GM21825 (cell line): ENCODE results near the gene ATPAF2.
A peak's percentile ranks its signal among the peaks of the same experiment; 100 is the strongest.

ENCODE experiments used
- ATAC-seq: cut with Tn5 transposase; IDR thresholded peaks from one replicate; pipeline ENCODE4 v1.9.1; 2021; ENCODE audit warnings: mild to moderate bottlenecking, moderate library complexity; ENCODE audit not compliant: unreplicated experiment

Gene ATPAF2

DNA sequence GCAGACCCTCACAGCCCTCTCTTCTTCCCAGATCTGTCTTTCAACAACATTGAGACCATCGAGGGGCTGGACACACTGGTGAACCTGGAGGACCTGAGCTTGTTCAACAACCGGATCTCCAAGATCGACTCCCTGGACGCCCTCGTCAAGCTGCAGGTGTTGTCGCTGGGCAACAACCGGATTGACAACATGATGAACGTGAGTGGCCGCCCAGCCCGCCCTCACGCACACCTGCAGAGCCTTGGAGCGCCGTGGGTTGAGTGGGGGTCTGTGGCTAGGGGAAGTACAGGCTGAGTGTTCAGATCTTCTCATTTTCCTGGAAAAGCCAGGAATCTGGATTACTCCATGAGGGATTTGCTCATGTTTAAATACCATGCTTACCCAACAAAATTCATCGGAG lies 51.1 kb downstream of the ATPAF2 start:
- ATAC-seq = no peak

DNA sequence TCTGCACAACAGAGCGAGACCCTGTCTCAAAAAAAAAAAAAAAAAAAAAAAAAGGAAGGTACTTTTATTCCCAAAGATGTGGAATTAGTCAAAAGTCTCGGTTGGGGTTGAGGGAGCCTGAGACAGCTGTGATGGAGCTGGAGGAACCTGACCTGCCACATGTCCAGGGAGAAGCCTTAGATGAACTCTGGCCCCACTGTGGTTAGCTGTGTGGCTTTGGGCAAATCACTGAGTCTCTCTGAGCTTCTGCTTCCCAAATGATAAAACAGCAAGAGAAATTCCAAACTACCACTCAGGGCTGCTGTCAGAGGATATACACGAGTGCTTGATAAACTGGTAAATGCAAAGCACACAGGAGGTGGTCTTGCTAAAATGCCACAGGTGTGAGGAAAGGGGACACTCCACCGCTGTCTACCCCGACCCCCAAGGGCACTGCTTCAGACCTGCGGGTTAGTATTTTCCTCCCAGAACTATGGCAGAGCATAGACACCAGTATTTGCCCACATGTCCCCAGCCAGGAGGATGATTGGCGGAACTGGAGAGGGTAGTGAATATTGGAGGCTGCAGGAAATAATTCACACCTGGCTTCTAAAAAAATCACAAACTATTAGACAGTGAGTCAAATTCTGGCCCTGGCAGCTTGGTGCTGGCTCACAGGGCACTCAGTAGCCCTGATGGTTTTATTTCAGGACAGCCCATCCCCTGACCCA lies 51.6 kb downstream of the ATPAF2 start:
- no peak for ATAC-seq

DNA sequence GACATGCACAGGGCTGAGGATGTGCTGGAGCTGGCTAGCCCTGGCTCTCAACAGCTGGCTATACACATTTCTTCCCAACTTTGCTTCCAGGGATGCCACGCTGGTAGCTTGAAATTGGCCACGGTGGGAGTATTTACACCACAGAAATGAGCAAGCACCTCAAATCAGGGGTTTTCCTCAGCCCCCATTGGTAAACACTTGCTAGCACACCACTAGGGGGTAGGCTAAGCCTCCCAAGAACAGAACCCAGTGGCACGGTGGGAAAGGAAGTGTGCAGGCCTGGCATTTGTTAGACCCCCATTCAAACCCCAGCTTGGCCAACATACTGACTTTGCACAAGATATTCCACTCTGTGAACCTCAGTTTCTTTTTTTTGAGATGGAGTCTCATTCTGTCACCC lies 53.4 kb downstream of the ATPAF2 start:
- no peak for ATAC-seq

DNA sequence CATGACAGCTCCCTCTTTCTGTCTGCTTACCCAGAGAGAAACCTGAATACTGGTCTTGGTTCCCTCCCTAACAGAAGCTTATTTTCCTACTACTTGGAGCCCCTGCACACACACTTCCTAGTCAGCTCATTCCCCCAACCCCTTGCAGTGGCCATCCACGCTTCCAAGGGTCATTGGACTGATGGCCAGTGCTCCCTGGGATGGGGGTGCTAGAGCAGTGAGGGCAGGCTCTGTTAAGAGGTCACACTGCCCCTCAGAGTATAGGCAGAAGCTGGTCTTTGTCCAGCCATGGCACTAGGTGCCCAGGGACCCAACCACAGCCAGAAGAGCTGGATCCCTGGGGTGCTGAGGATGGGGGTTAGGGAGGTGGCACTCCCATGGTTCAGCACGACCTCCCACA lies 53.8 kb downstream of the ATPAF2 start:
- ATAC-seq = no peak

DNA sequence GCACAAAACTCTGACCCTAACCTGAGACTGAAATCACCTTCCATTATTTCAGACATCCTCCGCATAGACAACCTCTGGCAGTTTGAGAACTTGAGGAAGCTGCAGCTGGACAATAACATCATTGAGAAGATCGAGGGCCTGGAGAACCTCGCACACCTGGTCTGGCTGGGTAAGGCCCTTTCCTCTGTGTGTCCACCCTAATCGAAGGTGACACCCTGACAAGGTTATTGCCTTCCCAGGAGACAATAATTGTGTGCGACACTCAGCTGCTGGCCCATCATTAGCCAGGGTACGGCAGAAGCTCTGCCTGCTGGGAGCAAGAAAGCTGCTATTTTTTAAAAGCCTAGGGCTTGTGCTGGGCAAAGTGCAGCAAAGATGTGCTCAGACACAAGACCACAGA lies 55.2 kb downstream of the ATPAF2 start:
- ATAC-seq = no peak

DNA sequence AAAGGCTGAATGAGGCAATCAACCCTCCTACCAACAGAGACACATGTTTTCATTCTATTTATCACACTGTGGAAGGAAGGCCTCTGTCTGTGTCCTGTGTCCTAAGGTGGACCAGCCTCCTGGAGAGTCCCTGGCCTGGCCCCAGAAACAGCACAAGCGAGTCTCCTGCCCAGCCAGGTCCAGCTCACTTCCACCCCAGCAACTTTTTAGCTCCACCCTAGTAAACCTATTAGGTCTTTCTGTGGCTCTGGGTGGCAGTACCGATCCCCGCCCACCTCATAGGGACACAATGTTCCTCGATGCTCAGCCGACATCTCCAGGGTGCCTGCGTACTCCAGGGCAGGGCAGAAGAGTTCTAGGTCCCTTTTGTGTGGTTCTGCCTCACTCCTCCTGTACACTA lies 55.6 kb downstream of the ATPAF2 start:
- no peak for ATAC-seq

DNA sequence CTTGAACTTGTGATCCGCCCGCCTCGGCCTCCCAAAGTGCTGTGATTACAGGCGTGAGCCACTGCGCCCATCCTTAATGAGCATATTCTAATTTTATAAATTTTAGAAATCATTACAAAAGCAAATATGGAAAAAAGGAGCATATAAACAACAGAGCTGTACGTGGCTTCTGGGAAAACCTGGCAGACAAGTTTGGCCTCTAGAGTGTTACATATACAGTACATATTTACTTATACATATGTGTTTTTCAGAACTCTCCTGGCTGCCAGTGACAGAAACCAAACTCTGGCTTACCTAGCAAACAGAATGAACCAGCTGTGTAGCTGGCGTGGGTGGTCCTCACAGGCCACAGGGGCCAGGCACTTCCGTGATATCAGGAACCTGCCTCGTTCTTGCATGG lies 56.2 kb downstream of the ATPAF2 start:
- ATAC-seq = no peak

DNA sequence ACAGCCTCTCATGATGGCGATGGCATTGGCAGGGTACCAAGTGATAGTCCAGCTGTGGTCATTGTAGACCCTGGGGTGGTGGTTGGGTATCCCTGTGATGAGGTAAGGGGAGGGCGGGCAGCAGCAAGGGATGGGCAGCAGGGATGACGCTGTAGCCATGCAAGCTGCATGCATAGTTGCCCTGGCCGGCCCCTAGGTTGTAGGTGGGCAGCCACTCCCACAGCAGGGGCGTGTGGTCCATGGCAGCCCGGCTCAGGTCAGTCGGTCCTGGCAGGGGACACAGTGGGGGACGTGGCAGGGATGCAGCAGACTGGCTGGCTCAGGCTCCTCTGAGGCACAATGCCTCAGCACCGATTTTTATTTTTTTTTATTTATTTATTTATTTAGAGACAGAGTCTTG lies 57.6 kb downstream of the ATPAF2 start:
- ATAC-seq = no peak

DNA sequence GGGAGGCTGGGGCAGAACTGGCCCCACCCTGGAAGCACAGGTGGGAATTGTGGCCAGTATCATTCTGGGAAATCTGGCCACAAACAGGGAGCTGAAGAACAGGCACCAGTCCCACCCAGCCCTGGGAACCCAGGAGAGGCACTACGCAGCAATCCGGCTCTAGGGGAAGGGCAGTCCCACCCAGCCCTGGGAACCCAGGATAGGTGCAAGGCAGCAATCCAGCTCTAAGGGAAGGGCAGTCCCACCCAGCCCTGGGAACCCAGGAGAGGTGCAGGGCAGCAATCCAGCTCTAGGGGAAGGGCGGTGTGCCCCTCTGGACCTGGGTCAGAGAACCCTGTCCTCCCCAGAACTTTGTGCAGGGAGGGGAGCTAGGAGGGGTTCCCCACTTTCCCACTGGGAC lies 59.2 kb downstream of the ATPAF2 start:
- no peak for ATAC-seq

DNA sequence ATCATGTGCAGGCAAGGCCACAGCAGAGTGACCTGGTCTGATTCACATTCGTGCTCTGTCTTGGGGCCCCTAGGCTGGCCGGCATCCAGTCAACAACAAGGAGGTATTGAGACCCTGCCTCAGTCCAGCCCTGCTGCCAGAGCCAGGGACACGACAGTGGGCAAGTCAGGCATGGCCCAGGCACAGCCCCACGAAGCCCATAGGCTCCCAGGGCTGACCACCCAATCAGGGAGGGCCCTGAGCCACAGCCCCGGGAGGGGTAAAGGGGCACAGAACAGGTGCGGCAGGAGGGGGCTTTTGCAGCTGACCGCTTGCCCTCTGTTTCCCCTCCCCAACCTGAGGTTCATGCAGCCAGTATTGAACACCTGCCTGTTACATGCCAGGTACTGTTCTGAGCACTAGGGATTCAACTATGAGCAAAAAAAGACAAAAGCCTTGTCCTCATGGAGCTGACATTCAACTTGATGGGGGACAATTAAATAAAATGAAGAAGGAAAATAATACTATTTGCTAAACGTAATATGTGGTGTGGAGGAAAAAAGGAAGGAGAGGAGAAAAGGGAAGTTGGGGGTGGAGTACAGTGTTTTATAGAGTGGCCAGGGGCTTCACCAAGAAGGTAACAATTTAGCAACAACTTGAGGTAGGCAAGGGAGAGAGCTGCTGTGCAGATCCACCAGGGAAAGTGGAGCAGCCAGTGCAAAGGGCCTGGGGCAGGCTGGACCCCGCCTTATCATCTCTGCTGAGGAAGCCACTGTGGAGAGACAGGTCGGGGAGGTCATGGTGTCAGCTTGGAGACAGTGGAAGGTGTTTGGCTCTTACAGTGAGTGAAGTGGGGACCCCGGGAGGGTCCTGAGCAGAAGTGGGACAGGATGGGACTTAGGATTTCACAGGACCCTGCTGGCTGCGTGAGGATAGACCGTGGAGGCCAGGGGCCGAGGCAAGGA lies 60.2 kb downstream of the ATPAF2 start:
- ATAC-seq = no peak

DNA sequence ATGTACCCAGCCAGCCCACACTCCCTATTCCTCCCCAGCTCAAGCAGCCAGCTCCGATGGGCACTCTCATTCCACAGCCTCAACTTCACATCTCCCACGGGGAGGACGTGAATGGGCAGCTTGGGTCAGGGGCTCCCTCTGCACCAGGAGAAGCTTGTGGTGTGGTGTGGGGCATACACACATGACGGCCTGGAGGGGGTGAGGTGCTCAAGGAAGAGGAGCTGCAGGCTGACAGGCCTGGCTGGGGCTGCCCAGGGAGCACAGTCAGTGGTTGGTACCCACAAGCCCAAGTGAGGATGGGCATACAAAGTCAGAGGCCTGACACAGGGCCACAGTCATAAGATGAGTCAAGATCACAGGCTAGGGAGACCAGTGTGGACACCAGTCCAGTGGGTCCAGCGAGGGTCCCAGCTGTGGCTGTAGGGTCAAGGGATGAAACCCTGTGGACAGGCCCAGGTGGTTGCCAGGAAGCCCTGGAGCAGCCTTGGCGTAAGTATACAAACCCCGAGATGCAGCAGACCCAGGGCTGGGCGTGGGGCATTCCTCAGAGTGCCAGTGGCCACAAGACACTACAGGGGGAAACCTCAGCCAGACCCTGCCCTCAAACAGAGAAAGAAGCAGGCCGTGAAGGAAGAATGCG lies 61.9 kb downstream of the ATPAF2 start:
- ATAC-seq = no peak

DNA sequence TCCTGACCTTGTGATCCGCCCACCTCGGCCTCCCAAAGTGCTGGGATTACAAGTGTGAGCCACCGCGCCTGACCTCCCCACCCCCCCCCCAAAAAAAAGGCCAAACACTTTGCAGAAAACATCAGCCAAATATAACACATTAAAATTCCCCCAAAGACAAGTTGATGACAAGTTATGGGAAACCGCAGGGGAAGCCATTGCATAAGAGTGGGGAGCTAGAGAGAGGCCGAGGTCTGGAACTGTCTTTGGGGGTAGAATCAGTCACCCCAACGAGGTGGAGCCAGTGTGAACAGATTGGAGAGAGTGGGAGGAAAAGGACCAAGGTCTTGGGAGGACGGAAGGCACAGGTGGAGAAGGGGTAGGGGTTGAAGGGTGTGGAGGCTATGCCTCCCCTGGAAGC lies 63.5 kb downstream of the ATPAF2 start:
- ATAC-seq = no peak

DNA sequence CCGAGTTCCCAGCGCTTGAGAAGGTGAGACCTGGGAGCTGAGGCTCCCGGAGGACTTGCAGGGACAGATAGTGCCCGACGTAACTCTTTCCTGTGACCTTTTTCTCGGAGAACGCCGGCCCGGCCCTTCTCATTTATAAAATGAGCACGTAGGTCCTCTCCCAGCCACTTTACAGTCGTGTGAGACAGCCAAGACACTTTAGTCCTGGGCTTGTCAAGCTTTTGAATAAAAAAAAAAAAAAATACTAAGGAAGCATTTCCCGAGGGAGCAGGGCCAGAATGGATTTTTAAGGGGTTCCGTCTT lies 66.1 kb downstream of the ATPAF2 start:
- no peak for ATAC-seq

DNA sequence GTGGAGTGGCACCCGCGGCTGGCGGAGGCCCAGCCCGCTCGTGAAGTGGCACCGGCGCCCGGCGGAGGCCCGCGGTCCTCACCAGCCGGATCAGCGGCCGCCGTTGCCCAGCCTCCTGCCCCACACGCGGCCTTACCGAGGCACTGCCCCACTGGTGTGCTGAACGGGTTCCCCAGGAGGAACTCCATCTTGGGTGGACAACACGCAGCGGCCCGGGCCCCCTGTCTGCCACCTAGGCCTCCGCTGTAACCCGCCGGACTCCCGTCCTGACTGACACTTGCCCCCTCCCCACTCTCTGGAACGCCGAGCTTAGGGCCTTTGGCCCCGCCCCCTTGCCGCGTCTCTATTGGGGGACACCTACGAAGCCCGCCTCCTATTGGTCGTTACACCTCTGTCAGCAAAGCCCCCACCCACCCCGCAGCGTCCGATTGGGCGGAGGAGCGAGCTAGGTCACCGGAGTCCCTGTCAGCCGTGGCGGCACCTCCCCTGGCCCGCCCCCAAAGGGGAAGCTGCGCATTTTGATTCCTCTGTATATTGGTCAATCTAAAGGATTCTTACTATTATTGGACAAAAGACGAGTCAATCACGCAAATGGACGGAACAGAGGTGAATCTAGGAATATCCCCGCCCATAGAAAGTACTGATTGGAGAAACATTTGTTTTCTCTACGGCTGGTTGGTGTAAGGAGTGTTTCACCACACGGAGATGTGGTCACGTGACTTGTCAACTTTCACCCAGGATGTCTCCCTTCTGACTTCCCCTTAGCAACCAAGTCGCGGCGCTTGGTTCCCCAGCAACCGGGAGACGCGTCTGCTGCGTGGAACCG lies 66.6 kb downstream of the ATPAF2 start, which contains the start of the genes DRC3 and TOM1L2:
TSS of gene DRC3 (plus strand) at position 737 of the 826 bp plus-strand sequence. CDS start 4,737 bp downstream, outside the sequence.
TSS of gene TOM1L2 (minus strand) at position 275 of the 826 bp plus-strand sequence. CDS start at position 188, 87 bp downstream.
- peak; percentile 89 for ATAC-seq

DNA sequence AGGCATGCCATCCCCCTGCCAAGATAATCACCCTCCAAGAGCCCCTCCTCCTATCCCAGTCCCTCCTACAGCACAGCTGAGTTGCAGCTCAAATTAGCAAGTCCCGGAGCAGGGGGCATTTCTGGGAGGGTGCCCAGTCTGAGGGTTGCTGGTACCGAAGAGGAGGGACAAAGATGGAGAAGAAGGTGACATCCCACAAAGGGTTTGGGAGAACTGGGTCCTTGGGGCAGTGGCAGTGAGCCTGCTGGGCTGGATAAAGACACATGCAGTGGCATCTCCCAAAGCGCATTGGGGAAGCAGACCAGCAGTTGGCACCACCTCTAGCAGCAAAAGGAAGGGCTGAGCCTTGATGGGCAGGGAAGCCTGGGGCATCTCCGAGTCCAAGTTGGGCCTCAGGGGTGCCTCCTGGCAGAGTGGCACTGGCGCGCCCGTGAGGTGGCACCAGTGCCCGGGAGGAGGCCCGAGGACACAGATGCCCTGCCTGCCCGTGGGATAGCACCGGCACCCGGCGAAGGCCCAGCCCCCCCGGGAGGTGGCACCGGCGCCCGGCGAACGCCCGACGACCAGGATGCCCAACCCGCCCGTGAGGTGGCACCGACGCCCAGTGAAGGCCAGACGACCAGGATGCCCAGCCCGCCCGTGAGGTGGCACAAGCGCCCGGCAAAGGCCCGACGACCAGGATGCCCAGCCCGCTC lies 67.4 kb downstream of the ATPAF2 start:
- no peak for ATAC-seq

DNA sequence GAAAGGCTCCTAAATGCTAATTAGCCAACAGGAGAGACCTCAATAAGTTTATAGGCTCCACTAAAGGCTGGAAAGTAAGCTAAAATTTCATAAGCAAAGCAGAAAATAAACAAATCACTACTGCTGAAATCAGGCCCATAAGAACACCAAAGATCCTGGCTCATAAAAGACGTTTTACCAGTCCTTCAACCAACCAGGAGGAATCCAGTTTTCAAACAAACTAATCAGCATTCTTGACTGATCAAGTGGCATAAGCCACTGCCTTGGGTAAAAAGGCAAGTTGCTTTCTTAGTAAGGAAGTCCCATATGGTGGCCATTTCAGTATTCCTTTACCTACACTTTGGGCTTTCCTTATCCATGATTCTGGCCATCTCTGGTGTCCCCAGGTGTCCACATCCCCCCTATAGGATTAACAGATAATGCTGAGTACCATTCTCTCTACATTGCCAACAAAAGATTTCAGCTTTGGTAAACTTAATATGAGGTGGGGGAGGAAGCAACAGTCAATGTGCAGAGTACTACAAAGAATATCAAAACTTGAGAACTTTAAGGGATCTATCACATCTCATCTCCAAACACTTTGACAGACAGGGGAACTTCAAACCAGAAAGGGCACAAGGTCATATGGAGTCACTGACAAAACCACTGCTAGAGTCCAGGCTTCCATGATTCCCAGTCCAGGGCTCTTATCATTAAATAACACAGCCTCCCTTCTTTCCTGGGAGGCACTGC lies 68.1 kb downstream of the ATPAF2 start:
- no peak for ATAC-seq
